ENCODE data around the gene SHTN1.

SHTN1 gene

GRCh38 chr10:117016266-117016665 lies 11.3 kb upstream of the SHTN1 start:
- H3K36me3 ChIP-seq (ENCODE audit: insufficient read depth, low read length), result no peaks in the 10 kb centered on the region
- no peaks in the 10 kb centered on the region for H3K79me2 ChIP-seq (ENCODE audit: insufficient read depth, low read length)
- no peaks in the 10 kb centered on the region for H3F3A ChIP-seq (ENCODE audit: low read depth)
- no peaks in the 10 kb centered on the region for H3K4me1 ChIP-seq (ENCODE audit: insufficient read depth, low read length, poor library complexity, severe bottlenecking)
- TF ChIP-seq CTCF (conservative IDR thresholded peaks at IDR 0.05; ENCODE audit: low read length) (no peak), EZH2phosphoT487 (IDR thresholded peaks at IDR 0.05; ENCODE audit: borderline replicate concordance) (no peak)
- H3K9me2 ChIP-seq (replicated peaks; ENCODE audit: low read depth, low read length), result no peaks in the 10 kb centered on the region
- no peaks in the 10 kb centered on the region for H4K20me1 ChIP-seq (ENCODE audit: insufficient read depth, low read length, poor library complexity, severe bottlenecking)
- no peak overlapping the region for H2AFZ ChIP-seq (ENCODE audit: low read length)
- H3K4me3 ChIP-seq (ENCODE audit: low read length, poor library complexity, severe bottlenecking), result no peak overlapping the region
- no peak overlapping the region for H3K4me2 ChIP-seq (ENCODE audit: low read depth, low read length, poor library complexity, severe bottlenecking)
- H3K9me3 ChIP-seq (ENCODE audit: insufficient read depth, low read depth, low read length), result no peaks in the 10 kb centered on the region
- H3K27me3 ChIP-seq (ENCODE audit: insufficient read depth, low read length, poor library complexity, severe bottlenecking), result no peaks in the 10 kb centered on the region
- H3K9ac ChIP-seq (ENCODE audit: low read depth, low read length, poor library complexity, severe bottlenecking), result no peak overlapping the region

- H3K36me3 ChIP-seq (ENCODE audit: insufficient read depth, low read length), result no peaks in the 10 kb centered on the region
- H3K27me3 ChIP-seq (ENCODE audit: insufficient read depth, low read length, poor library complexity, severe bottlenecking), result no peaks in the 10 kb centered on the region
- H3K79me2 ChIP-seq (ENCODE audit: insufficient read depth, low read length), result no peaks in the 10 kb centered on the region
- H3K9ac ChIP-seq (ENCODE audit: low read depth, low read length, poor library complexity, severe bottlenecking), result no peak overlapping the region
- no peak overlapping the region for H2AFZ ChIP-seq (ENCODE audit: low read length)
- TF ChIP-seq EZH2phosphoT487 (IDR thresholded peaks at IDR 0.05; ENCODE audit: borderline replicate concordance) (no peak), CTCF (conservative IDR thresholded peaks at IDR 0.05; ENCODE audit: low read length) (no peak)
- H3K4me3 ChIP-seq (ENCODE audit: low read length, poor library complexity, severe bottlenecking), result no peak overlapping the region
- H3F3A ChIP-seq (ENCODE audit: low read depth), result no peaks in the 10 kb centered on the region
- H3K4me2 ChIP-seq (ENCODE audit: low read depth, low read length, poor library complexity, severe bottlenecking), result no peak overlapping the region
- H3K4me1 ChIP-seq (ENCODE audit: insufficient read depth, low read length, poor library complexity, severe bottlenecking), result no peaks in the 10 kb centered on the region
- H3K9me3 ChIP-seq (ENCODE audit: insufficient read depth, low read depth, low read length), result no peaks in the 10 kb centered on the region
- no peaks in the 10 kb centered on the region for H3K9me2 ChIP-seq (replicated peaks; ENCODE audit: low read depth, low read length)
- H4K20me1 ChIP-seq (ENCODE audit: insufficient read depth, low read length, poor library complexity, severe bottlenecking), result no peaks in the 10 kb centered on the region
Observed at GRCh38 chr10:117014835-117015234, 9.8 kb upstream of the SHTN1 start.

- Histone ChIP-seq H4K20me1 (ENCODE audit: insufficient read depth, low read length, poor library complexity, severe bottlenecking) (no peaks in the 10 kb centered on the region), H3K9me3 (ENCODE audit: insufficient read depth, low read depth, low read length) (no peaks in the 10 kb centered on the region), H3K4me1 (ENCODE audit: insufficient read depth, low read length, poor library complexity, severe bottlenecking) (no peaks in the 10 kb centered on the region), H3K4me3 (ENCODE audit: low read length, poor library complexity, severe bottlenecking) (no peak overlapping the region), H3K79me2 (ENCODE audit: insufficient read depth, low read length) (no peaks in the 10 kb centered on the region), H3F3A (ENCODE audit: low read depth) (no peaks in the 10 kb centered on the region), H2AFZ (ENCODE audit: low read length) (no peak overlapping the region), H3K27me3 (ENCODE audit: insufficient read depth, low read length, poor library complexity, severe bottlenecking) (no peaks in the 10 kb centered on the region), H3K4me2 (ENCODE audit: low read depth, low read length, poor library complexity, severe bottlenecking) (no peak overlapping the region), H3K36me3 (ENCODE audit: insufficient read depth, low read length) (no peaks in the 10 kb centered on the region), H3K9ac (ENCODE audit: low read depth, low read length, poor library complexity, severe bottlenecking) (no peak overlapping the region), H3K9me2 (replicated peaks; ENCODE audit: low read depth, low read length) (0 out of 2 replicates have a peak, but pooled peaks cover 4% of the 10 kb centered on the region)
- TF ChIP-seq EZH2phosphoT487 (IDR thresholded peaks at IDR 0.05; ENCODE audit: borderline replicate concordance) (no peak), CTCF (conservative IDR thresholded peaks at IDR 0.05; ENCODE audit: low read length) (no peak)
Observed at GRCh38 chr10:117007080-117007479, 2.1 kb upstream of the SHTN1 start.
